Panc1 (cell line): ENCODE results near the gene ZC3H12C. TPM values are rescaled to one million over a fixed set of nuclear protein-coding genes. Genes with fewer than 3 reads are reported as not detected.
"Not testable (repeated sequence)": the region's sequence is repeated elsewhere in the genome, so short reads cannot be mapped to it uniquely, and the experiment has no call there.

Source experiments
- ATAC-seq: fragments of 200-7000 bp; cut with Tn5 transposase; 2 replicates; pipeline ENCODE4 v1.9.1; 2020; ENCODE audit warnings: mild to moderate bottlenecking, moderate library complexity
- BruUV-seq: library from RNA; stranded (reverse); fragments of 400-500 nt; replicated peaks from 2 replicates; lab custom pipeline; 2021; lab: Mats Ljungman, UMichigan
- CTCF ChIA-PET: fragments of 300-600 bp; sonication (Branson Sonifier 250); formaldehyde crosslinking; loops from one replicate; lab custom pipeline; 2022; ENCODE audit warnings: antibody characterized with exemption; lab: Charles Lee
- POLR2A ChIA-PET: fragments of 300-600 bp; sonication (Branson Sonifier 250); formaldehyde crosslinking; loops from one replicate; lab custom pipeline; 2022; ENCODE audit warnings: antibody characterized with exemption; lab: Charles Lee
- DNase-seq: peaks from one replicate; pipeline ENCODE4 v3.0.0-alpha.2; 2010; ENCODE audit warnings: low read depth, low spot score
- H3K27ac ChIP-seq: 2 replicates; pipeline ENCODE4 v1.5.1; 2011; ENCODE audit warnings: mild to moderate bottlenecking, low read length, inconsistent platforms
- H3K27me3 ChIP-seq: fragments of 200-500 bp; sonication (Bioruptor generic); 2 replicates; pipeline ENCODE4 v1.6.0; 2014; ENCODE audit warnings: low read length, inconsistent platforms; ENCODE audit not compliant: control insufficient read depth, insufficient read depth
- H3K36me3 ChIP-seq: fragments of 200-500 bp; sonication (Bioruptor generic); 2 replicates; pipeline ENCODE4 v1.5.1; 2014; ENCODE audit warnings: inconsistent platforms, mild to moderate bottlenecking, low read length, moderate library complexity; ENCODE audit not compliant: control insufficient read depth, insufficient read depth
- H3K4me1 ChIP-seq: 2 replicates; pipeline ENCODE4 v1.5.1; 2011; ENCODE audit warnings: inconsistent platforms, mild to moderate bottlenecking, low read length, moderate library complexity; ENCODE audit not compliant: control insufficient read depth, insufficient read depth
- H3K4me3 ChIP-seq, 2 experiments: 2 replicates each; pipeline ENCODE4 v1.5.1; 2011 to 2012; ENCODE audit warnings: low read depth in 2 of 2, low read length in 2 of 2, mild to moderate bottlenecking in 2 of 2, inconsistent platforms in 1 of 2, moderate library complexity in 1 of 2
- H3K9me3 ChIP-seq: fragments of 200-500 bp; sonication (Bioruptor generic); 2 replicates; pipeline ENCODE4 v1.5.1; 2014; ENCODE audit warnings: low read depth, mild to moderate bottlenecking, inconsistent platforms, low read length, moderate library complexity; ENCODE audit not compliant: control insufficient read depth, insufficient read depth
- POLR2AphosphoS5 ChIP-seq: IDR thresholded peaks from 2 replicates; pipeline ENCODE4 v1.6.1; 2012; ENCODE audit warnings: mild to moderate bottlenecking, low read depth, low read length, moderate library complexity
- SIN3A ChIP-seq: IDR thresholded peaks from 2 replicates; pipeline ENCODE4 v1.6.1; 2012; ENCODE audit warnings: low read depth, mild to moderate bottlenecking, low read length, moderate library complexity, borderline replicate concordance; ENCODE audit not compliant: insufficient read depth
- TCF7L2 ChIP-seq: IDR thresholded peaks from 2 replicates; pipeline ENCODE4 v1.6.1; 2011; ENCODE audit warnings: mild to moderate bottlenecking, low read depth, low read length, inconsistent platforms
- in situ Hi-C: cut with HindIII; loops from 2 replicates; pipeline ENCODE4 v1.10.0; 2016; ENCODE audit warnings: low sequenced_read_pairs, low pct_unique_long_range_greater_than_20kb
- intact Hi-C: fragments of 100-400 bp; cut with micrococcal nuclease; formaldehyde crosslinking; loops from one replicate; pipeline ENCODE4 v1.10.0; 2022; ENCODE audit not compliant: unreplicated experiment
- total RNA-seq: library from RNA; stranded (reverse); gene quantifications from one replicate; pipeline ENCODE4 v1.2.1, GENCODE V29; 2021; ENCODE audit not compliant: unreplicated experiment
- TF ChIP-seq, protein P1 (sequence below): fragments of 450-650 bp; IDR thresholded peaks from 2 replicates; pipeline ENCODE4 v1.5.1; 2017; ENCODE audit warnings: mild to moderate bottlenecking
- TF ChIP-seq, protein P2 (sequence below), 2 experiments: IDR thresholded peaks; 2 replicates each; pipeline ENCODE4 v1.6.1; 2011 to 2012; ENCODE audit warnings: low read depth in 2 of 2, control low read depth in 1 of 2, low read length in 1 of 2, mild to moderate bottlenecking in 1 of 2, moderate library complexity in 1 of 2; ENCODE audit not compliant: insufficient read depth in 1 of 2

Gene ZC3H12C
- total RNA-seq, 1 experiment from 2014 or later: 13.5 TPM

DNA sequence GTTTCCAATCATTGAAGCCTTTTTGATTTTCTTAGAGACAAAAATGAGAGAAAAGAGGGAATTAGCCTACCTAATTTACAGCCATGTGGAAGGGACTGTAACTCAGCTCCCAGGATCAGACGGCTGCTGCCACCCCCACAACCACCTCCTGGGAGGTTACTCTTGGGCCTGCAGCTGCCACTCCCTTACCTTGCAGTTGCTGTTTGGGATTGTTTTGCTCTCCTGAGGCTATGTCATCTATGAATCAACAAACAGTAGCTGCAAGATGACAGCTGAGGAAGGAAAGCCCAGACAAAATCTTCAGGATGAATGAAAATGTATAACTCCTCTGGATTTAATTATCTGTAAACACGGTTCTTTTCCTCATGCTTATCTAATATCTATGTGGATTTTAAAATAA lies 28.0 kb upstream of the ZC3H12C start:
- in situ Hi-C loops (no loop called here), intact Hi-C loops (no loop called here)
- no TSS peak for BruUV-seq
- CTCF ChIA-PET: no interaction called here
- ATAC-seq (no peak), DNase-seq (no peak)
- TF ChIP-seq SIN3A (no peak), TCF7L2 (no peak), POLR2AphosphoS5 (no peak)
- TF ChIP-seq, protein P1, sequence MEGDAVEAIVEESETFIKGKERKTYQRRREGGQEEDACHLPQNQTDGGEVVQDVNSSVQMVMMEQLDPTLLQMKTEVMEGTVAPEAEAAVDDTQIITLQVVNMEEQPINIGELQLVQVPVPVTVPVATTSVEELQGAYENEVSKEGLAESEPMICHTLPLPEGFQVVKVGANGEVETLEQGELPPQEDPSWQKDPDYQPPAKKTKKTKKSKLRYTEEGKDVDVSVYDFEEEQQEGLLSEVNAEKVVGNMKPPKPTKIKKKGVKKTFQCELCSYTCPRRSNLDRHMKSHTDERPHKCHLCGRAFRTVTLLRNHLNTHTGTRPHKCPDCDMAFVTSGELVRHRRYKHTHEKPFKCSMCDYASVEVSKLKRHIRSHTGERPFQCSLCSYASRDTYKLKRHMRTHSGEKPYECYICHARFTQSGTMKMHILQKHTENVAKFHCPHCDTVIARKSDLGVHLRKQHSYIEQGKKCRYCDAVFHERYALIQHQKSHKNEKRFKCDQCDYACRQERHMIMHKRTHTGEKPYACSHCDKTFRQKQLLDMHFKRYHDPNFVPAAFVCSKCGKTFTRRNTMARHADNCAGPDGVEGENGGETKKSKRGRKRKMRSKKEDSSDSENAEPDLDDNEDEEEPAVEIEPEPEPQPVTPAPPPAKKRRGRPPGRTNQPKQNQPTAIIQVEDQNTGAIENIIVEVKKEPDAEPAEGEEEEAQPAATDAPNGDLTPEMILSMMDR: no peak
- TF ChIP-seq, protein P2, sequence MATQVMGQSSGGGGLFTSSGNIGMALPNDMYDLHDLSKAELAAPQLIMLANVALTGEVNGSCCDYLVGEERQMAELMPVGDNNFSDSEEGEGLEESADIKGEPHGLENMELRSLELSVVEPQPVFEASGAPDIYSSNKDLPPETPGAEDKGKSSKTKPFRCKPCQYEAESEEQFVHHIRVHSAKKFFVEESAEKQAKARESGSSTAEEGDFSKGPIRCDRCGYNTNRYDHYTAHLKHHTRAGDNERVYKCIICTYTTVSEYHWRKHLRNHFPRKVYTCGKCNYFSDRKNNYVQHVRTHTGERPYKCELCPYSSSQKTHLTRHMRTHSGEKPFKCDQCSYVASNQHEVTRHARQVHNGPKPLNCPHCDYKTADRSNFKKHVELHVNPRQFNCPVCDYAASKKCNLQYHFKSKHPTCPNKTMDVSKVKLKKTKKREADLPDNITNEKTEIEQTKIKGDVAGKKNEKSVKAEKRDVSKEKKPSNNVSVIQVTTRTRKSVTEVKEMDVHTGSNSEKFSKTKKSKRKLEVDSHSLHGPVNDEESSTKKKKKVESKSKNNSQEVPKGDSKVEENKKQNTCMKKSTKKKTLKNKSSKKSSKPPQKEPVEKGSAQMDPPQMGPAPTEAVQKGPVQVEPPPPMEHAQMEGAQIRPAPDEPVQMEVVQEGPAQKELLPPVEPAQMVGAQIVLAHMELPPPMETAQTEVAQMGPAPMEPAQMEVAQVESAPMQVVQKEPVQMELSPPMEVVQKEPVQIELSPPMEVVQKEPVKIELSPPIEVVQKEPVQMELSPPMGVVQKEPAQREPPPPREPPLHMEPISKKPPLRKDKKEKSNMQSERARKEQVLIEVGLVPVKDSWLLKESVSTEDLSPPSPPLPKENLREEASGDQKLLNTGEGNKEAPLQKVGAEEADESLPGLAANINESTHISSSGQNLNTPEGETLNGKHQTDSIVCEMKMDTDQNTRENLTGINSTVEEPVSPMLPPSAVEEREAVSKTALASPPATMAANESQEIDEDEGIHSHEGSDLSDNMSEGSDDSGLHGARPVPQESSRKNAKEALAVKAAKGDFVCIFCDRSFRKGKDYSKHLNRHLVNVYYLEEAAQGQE (IDR thresholded peaks at IDR 0.05; ENCODE audit: insufficient read depth in 1 of 2, low read depth in 2 of 2, low read length in 1 of 2): no peak
- no peak overlapping the region for H3K27ac ChIP-seq
- no peaks in the 10 kb centered on the region for H3K27me3 ChIP-seq
- no peaks in the 10 kb centered on the region for H3K4me1 ChIP-seq
- POLR2A ChIA-PET: no interaction called here
- H3K9me3 ChIP-seq: no peaks in the 10 kb centered on the region
- no peak overlapping the region for H3K4me3 ChIP-seq
- no peaks in the 10 kb centered on the region for H3K36me3 ChIP-seq

DNA sequence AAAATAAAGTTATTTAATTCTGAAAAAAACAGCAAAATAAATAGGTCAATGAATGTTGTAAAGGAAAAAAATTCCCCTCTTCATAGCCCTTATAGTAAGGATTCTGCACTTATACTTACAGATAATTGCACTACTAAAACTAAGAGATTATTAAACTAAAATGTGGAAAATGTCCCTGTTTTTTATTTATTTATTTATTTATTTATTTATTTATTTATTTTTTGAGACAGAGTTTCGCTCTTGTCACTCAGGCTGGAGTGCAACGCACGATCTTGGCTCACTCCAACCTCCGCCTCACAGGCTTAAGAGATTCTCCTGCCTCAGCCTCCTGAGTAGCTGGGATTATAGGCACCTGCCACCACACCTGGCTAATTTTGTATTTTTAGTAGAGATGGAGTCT lies 25.2 kb upstream of the ZC3H12C start:
- in situ Hi-C loops, H3K27me3 ChIP-seq, CTCF ChIA-PET, H3K27ac ChIP-seq, H3K36me3 ChIP-seq, H3K4me3 ChIP-seq, DNase-seq, intact Hi-C loops, POLR2A ChIA-PET, H3K4me1 ChIP-seq, H3K9me3 ChIP-seq, BruUV-seq, ATAC-seq: not testable (repeated sequence)

DNA sequence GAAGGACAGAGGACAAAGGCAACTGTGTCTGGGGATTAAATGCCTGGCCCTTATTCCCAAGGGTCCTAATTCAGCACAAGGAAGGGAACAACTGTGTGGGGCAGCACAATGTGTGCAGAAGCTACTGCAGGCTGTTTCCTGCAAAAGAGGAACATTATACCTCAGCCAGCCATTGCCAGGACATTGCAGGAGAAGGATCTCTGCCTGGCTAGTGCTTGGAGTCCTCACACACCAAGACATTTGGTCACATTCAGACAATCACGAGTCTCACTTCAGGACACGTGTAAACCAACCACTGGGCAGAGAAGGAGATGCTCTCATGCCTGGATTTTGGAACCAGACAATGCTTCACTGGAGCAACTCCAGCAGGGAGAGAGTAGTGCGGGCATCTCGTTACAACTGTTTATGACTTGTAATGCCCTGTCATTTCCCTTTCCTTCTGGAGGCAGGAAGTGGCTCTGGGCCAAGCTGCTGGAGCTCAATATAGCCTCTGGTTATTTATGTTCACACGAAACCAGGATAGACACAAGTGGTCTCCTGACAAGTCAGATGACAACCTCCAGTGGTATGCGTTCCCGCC lies 23.9 kb upstream of the ZC3H12C start:
- Histone ChIP-seq H3K27ac (no peak overlapping the region), H3K9me3 (no peaks in the 10 kb centered on the region), H3K27me3 (no peaks in the 10 kb centered on the region), H3K4me3 (no peak overlapping the region), H3K36me3 (no peaks in the 10 kb centered on the region), H3K4me1 (no peaks in the 10 kb centered on the region)
- ChIA-PET CTCF (no interaction called here), POLR2A (no interaction called here)
- intact Hi-C loops (no loop called here), in situ Hi-C loops (no loop called here)
- no TSS peak for BruUV-seq
- TF ChIP-seq SIN3A (no peak), POLR2AphosphoS5 (no peak), TCF7L2 (no peak)
- TF ChIP-seq, protein P1: no peak
- TF ChIP-seq, protein P2 (IDR thresholded peaks at IDR 0.05; ENCODE audit: insufficient read depth in 1 of 2, low read depth in 2 of 2, low read length in 1 of 2): no peak
- DNase-seq: no peak
- peak; percentile 38; the same call in 1 of the 2 replicates for ATAC-seq
